Measurements from ENCODE around the gene DUSP16.

GRCh38 chr12:12534975-12535374 lies 27.7 kb downstream of the DUSP16 start:
- no peak for TF ChIP-seq TAF1 (IDR thresholded peaks at IDR 0.05; ENCODE audit: borderline replicate concordance, low read depth, low read length)
- TF ChIP-seq POLR2A (IDR thresholded peaks at IDR 0.05; ENCODE audit: low read depth, low read length): no peak

All from GM12892 (cell line).